DMS 273 (cell line): ENCODE results near the gene RIMBP3B.
"Not testable (repeated sequence)": the region's sequence is repeated elsewhere in the genome, so short reads cannot be mapped to it uniquely, and the experiment has no call there.

Experiments
- DNase-seq: peaks from one replicate; lab custom pipeline; 2025; ENCODE audit not compliant: unreplicated experiment; lab: John Stamatoyannopoulos, UW

RIMBP3B gene

DNA sequence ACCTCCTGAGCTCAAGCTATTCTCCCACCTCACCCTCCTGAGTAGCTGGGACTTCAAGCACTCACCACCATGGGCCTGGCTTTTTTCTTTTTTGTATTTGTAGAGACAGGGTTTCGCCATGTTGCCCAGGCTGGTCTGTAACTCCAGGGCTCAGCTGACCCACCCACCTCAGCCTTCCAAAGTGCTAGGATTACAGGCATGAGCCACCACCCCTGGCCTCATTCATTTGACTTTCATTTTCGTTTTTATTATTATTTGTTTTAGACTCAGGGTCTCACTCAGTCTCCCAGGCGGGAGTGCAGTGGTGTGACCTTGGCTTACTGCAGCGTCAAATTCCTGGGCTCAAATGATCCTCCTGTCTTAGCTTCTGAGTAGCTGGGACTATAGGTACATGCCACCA, 24.2 kb downstream of the RIMBP3B start:
- not testable (repeated sequence) for DNase-seq

DNA sequence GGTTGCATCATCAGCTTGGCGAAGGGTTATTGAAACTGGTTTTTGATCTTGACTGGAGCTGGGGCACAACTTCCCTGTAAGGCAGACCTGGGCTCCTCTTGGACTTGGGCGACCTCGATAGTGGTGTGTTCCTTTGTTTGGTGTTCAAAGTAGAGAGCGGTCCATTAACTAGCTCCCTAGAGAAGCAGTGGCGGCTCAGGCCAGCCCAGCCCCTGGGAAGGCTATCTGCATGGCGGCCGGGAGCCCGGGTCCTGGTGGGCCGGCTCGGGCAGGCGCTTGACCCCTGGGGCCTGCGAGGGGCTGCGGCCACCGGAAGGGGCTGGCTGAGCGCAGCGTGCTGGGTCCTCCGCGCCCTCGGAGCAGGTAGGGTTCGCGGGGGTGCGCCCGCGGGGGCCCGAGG, 32.8 kb downstream of the RIMBP3B start:
- DNase-seq = not testable (repeated sequence)

DNA sequence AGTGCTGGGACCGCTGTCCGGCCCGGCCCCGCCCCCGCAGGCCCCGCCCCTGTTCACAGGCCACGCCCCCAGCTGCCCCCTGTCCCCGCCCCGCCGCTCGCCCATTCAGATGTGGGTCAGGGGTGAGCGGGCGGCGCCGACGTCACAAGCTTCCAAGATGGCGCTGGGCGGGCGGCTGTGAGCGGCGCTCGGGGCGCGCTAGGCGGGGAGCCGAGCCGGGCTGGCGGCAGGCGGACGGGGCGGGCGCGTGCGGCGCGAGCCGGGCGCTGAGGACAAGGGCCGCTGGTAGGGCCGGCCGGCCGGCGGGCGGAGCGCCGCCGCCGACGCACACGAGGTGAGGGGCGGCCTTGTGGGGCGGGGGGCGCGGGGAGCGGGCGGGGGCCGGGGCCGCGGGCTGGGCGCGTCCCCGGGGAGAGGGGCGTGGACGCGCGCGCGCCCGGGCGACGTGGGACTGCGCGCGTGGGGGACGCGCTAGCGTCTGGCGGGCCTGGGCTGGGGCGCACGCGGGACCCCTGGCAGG, 33.7 kb downstream of the RIMBP3B start, which contains the start of gene HIC2:
Gene HIC2 (plus strand): TSS at position 145 of the 520 bp plus-strand sequence. CDS start 25,461 bp downstream, outside the sequence.
- DNase-seq = not testable (repeated sequence)

DNA sequence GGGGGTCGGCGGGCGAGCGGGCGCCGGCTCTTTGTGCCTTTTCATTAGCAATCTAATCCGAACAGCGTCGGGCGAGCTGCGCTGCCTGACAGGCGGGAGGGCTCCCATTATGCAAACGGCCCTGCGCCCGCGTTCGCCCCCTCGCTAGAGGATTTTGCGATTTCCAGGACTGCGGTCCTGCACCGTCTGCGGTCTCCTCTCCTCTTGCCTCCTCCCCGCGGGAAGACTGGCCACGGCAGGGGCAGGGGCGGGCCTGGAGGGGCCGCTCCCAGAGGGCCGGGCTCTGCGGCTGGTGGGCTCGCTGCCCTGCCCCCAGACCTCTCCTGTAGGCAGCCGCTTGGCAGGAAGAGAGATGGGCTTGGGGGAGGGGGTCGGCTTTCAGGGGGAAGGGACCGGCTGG, 34.3 kb downstream of the RIMBP3B start:
- DNase-seq = not testable (repeated sequence)

DNA sequence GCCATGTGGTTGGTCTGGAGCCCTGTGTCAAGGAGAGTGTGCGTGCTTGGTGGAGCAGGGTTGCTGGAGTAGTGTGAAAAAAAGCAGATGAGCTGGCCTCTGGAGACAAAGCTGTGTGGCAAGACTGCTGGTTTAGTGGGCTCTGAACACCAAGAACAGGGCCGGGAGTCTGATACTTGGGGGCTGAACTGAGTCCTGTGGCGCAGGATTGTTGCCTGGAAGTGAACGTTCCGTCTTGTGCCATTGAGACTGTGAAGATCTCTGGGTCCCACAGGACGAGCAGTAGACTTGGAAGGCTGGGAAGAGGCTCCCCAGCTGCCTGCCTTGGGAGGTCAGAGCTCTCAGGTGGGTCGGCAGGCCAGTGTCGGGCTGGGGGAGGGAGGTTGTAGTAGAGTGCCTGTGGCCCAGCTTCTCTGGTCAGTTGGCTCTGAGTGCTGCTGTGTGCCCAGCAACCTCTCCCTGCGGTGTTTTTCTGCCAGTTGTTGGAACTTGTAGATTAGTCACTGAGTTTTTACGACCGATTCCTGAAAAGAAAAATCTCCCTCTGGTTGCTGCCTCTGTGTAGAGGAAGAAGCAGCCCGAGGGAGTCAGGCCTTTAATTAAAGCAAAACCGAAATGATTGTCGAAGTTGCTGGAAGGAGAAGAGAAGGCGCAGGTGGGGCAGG, 35.6 kb downstream of the RIMBP3B start:
- DNase-seq = not testable (repeated sequence)

DNA sequence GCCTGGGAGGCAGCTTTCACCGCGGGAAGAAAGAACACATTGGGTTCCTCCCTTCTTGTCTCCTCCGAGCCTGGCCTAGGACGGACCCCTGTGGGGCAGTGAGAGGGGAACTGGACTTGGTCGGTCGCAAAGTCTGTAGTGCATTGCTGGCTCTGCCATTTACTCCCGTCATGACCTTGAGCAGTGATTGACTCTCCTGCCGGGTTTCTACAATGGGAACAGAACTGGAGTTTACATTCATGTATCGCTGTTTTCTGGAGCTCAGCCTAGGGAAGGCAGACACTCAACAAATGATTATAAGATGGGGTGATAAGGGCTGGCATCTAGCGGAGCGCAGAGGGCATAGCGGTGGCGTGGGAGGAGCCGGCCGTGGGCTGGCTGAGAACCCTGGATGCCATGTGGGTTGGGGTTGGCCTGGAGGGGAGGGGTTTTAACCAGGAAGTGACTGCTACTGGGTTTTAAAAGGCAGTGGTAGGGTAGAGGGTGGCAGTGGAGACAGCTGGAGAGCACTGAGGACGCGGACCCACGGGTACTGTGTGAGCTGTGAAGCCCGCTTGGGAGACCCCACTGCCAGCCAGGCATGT, 36.7 kb downstream of the RIMBP3B start:
- DNase-seq = not testable (repeated sequence)

DNA sequence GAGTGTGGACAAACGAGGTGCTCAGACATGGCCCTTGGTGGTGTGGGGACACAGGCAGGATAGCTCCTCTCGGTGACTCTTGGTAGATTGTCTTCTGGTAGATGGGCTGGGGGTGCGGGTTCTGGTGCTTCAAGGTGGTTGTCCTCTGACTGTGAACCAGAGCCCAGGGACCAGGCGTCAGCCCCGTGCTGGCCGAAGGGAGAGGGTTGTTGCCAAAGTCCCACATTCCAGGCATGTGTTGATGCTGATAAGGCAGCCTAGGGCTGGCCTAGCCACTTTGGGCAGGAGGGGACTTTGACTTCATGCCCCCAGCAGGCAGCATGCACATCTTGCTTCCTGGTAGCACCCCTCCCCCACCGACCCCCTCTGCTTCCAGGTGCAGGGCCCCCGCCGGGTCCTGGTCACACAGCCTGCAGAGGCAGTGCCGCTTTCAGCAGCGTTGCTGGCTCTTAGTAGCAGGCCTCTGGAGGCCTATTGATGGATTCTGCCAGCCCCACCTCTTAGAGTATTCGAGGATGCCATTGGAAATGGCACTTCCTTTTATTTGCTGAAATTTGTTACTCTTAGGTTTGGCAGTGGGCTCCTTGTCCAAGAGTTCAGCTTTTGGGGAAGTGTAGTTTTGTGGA, 40.6 kb downstream of the RIMBP3B start:
- not testable (repeated sequence) for DNase-seq

DNA sequence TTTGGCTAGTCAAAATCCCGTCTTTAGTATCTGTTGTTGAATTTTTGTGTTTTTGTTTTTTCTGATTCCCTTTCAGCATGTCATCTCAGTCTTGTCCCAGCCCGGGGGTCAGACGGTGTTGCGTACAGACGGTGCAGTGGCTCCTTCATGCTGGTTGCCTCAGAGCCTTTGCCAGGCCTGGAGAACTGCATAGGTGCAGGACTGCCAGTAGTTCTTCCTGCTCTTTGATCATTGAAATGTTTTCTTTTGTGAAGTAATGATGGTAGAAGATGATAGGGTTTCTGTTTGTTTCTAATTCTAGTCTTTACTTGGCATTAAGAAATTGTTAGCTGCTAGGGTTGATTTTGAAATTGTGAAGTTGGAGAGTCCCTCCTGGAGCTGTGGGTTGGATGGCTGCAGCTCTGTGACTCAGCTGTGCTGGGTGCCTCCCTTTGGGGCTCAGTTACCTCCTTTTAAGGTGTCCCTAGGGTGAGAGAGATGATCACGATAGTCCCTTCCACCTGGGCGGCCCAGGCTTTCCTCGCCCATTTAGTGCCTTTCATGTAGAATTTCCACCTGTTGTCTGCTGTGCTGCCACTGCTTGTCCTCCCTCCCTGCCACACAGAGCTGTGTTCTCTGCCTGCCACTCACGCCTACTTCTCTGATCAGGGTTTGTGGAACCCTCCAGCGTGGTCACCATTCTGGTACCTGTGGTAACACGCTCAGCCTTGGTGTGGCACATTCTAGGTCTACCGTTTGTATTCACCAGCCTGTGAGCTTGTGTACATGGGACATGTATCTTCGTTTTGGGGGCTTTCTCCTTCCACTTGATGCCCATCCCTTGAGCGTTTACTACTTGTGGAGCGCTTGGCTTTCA, 51.1 kb downstream of the RIMBP3B start:
- DNase-seq = not testable (repeated sequence)

DNA sequence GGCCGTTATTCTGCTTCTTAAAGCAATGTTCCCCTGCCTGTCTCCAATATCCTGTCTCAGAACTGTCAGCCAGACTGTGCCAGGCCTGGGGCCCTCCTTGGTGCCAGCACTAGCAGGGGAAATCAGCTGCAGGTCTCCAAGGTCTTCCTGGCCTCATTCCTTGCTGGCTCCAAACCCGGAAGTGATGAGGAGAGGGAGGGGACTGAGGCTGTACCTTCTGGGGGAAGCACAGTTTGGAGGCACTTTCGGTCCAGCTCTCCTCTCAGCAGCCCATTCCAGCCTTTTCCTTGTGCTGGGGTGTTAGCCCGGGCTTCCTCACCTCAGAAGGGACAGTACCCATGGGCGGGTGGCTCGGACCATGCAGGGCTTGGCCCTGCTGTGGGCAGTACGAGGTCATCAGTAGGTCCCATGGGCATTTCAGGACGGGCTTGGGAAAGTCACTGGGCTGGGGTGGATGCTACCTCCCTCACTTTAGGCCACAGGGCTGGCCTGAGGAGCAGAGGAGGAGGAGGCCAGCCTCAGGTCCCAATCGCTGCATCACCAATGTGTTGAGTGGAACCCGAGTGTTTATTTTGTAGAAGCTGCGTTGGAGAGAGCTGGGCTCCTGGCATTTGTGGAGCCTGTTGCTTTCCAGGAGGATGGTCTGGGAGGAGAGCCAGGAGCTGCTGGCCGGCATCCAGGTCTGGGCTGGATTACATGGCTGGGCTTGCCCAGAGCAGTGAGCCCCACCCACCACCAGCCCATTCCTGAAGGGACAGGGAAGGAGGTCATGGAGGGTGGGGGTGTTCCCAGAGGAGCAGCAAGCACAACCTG, 52.7 kb downstream of the RIMBP3B start:
- not testable (repeated sequence) for DNase-seq

DNA sequence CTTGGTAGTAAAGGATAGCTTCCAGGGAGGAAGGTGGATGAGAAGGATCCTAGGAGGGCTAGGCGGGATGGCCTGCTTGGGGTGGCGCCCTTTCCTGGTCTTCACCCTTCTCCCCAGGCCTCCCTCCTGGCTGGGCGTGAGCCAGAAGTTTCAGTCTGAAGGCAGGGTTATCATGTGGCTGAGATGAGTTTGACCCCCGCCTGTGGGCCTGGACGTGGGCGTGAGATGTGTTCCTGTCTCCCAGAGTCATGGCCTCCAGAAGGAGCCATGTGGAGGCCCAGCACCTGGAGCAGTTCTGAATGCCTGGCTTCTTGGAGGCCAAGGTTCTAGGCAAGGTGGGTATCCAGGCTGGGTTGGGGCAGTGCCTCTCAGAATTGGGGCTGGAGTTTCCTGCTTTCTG, 54.5 kb downstream of the RIMBP3B start:
- not testable (repeated sequence) for DNase-seq
